ENCODE results near the gene PPDPF.
A peak's percentile ranks its signal among the peaks of the same experiment; 100 is the strongest.

PPDPF gene

DNA sequence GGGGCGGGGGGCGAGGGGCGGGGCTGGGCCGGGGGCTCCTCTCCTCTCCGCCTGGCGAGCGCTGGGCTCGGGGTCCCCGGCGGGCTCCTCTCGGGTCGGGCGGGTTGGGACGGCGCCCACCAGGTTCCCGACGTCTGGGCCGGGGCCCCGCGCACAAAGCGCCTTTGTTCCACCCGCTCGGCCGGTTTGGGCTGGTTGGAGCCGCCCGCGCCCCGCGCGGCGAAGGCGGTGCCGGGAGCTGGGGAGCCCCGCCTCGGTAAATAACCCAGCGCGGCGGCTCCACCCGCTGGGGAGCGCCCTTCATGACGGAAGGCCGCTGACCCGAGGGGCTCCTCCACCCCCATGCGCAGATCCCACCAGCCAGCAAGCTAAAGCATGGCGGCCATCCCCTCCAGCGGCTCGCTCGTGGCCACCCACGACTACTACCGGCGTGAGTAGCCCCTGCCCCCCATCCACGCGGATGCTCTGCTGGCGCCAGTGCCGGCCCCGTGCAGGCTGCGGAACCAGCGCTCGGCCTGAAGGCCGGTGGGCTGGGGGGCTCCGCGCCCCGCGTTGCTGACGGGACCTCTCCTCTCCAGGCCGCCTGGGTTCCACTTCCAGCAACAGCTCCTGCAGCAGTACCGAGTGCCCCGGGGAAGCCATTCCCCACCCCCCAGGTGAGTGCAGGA, 503 bp downstream of the PPDPF start:
- peak; percentile 67 for DNase-seq (ENCODE audit: low read depth)

- DNase-seq (ENCODE audit: low read depth), result no peak
Observed at GRCh38 chr20:63521602-63522001, 1.0 kb downstream of the PPDPF start.

- DNase-seq (ENCODE audit: low read depth), result no peak
Observed at GRCh38 chr20:63522091-63522868, 1.7 kb downstream of the PPDPF start.

DNA sequence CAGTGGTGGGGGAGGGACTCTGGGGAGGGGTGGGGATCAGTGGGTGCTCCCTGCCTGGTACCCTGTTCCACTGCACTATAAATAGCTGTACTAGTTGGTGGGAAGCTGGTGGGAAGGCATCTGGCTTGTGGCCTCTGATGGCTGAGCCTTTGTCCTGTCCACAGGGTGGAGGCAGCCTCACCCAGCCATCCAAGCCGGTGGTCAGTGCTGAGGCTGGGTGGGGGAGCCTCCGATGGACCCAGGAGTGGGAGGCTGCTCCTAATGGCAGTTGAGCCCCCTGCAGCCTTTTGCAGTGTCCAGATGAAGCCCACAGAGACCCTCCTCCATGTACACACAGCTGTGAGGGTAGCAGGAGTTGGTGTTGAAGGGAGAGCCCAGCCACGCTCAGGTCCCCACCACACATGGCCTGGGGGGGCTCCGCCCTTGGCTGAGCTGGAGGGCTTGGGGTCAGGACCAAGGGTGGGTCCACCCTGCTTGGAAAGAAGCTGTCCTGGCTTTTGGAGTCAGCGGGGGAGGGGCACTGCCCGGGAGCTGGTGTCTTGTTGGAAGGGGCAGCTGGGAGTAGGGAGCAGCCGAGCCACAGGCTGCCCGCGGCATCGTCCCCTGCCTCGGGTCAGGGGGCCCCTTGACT, 2.5 kb downstream of the PPDPF start:
- DNase-seq (ENCODE audit: low read depth), result no peak

GRCh38 chr20:63525185-63525584, 4.6 kb downstream of the PPDPF start:
- no peak for DNase-seq (ENCODE audit: low read depth)

- no peak for DNase-seq (ENCODE audit: low read depth)
Observed at GRCh38 chr20:63525971-63526370, 5.4 kb downstream of the PPDPF start.

GRCh38 chr20:63527184-63527583, 6.6 kb downstream of the PPDPF start:
- no peak for DNase-seq (ENCODE audit: low read depth)

GRCh38 chr20:63529180-63529860, 8.8 kb downstream of the PPDPF start:
- no peak for DNase-seq (ENCODE audit: low read depth)

DNA sequence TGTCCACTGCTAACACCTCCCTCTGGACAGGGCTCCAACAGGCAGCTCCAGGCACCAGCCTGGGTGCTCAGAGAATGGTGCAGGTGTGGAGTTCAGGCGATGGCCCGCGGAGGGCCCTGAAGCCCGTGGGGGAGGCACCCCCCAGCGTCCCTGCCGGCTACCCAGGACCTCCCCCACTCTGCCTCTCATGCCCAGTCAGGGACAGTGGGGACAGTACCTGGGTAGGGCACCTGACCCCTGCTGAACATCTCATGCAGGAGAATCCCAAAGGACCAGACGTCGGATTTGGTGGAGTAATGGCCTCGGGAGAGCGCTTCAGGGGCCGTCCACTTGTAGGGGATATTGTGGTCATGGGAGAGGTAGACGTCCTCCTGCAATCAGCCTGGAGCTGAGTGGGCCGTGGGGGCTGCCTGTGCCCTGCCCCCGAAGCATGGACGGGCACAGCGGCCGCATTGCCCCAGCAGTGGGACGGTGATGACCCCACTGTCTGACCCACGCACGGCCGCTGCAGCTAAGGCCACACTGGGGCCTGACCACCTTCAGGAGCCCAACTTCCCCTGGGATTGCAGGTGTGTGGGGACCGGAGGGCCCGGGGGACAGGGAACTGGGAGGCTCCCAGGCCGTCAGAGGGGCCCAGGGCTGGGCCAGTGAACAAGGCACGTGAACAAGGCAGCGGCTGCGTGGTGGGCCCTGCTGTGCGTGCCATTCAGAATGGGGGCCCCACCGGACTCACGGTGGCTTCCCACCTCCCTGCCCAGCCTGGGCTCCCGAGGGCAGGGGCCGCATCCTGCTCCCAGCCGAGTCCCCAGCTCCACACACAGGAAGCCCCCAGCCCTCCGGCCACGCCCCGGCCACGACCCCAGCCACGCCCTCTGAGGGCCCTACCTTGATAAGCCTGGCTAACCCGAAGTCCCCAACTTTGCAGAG, 9.6 kb downstream of the PPDPF start:
- DNase-seq (ENCODE audit: low read depth), result no peak

- no peak for DNase-seq (ENCODE audit: low read depth)
Observed at GRCh38 chr20:63530788-63531160, 10.2 kb downstream of the PPDPF start.

- no peak for DNase-seq (ENCODE audit: low read depth)
Observed at GRCh38 chr20:63531686-63532448, 11.3 kb downstream of the PPDPF start.

DNA sequence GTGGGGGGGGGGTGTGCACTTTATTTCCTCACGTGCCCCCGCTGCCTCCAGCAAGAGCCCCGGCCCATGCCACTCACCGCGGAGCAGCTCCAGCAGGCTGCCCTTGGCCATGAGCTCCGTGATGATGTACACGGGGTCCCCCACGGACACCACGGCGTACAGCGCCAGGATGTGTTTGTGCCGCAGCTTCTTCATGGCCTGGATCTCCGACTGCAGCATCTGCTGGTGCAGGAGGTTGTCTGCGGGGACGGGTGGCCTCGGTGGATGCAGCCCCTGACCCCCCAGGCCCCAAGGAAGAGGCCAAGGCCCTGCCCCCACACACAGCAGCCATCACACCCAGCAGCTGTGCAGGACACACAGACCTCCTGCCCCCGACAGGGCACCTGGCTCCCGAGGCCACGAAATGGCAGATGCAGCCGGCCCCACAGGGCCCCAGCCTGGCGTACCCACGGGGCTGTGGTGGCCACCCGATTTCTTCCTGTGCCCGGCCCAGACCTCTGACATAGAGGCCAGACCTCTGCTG, 11.9 kb downstream of the PPDPF start:
- DNase-seq (ENCODE audit: low read depth), result no peak

GRCh38 chr20:63533388-63533787, 12.8 kb downstream of the PPDPF start:
- no peak for DNase-seq (ENCODE audit: low read depth)

GRCh38 chr20:63533871-63534393, 13.4 kb downstream of the PPDPF start:
- no peak for DNase-seq (ENCODE audit: low read depth)

GRCh38 chr20:63534427-63534830, 13.9 kb downstream of the PPDPF start:
- DNase-seq (ENCODE audit: low read depth), result no peak

DNA sequence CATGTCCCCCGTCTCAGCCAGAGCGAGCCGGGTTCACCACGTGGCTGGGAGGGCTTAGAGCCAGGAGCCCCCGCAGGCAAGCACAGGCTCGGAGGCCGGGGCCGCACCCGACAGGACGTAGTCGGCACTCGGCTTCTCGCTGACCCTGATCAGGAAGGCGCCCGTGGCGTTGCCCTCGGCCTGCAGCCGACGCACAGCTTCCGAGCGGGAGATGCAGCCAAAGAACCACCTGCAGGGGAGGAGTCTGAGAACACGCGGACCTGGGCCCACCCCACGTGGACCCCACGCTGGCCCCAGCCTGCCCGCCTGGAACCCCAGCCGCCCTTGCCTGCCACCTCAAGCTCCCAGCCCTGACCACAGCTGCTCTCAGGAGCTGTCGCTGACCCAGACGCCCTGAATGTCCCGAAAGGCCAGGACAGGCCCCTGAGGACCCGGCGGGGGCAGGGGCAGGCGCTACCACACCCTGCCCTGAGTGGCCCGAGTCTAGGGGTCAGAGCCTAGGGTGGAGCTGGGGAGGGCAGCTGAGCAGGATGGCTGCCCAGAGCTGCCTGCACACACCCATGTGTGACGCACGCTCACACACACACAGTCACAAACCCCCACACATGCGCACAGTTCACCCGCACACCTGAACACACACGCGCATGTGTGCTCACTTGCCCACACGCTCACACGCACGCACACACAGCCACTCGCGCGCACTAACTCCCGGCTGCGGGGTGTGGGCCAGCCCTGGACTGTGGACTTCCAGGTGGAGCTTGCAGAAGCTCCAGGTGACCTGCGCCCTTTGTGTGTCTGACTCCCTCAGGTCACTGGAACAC, 14.5 kb downstream of the PPDPF start:
- no peak for DNase-seq (ENCODE audit: low read depth)

DNA sequence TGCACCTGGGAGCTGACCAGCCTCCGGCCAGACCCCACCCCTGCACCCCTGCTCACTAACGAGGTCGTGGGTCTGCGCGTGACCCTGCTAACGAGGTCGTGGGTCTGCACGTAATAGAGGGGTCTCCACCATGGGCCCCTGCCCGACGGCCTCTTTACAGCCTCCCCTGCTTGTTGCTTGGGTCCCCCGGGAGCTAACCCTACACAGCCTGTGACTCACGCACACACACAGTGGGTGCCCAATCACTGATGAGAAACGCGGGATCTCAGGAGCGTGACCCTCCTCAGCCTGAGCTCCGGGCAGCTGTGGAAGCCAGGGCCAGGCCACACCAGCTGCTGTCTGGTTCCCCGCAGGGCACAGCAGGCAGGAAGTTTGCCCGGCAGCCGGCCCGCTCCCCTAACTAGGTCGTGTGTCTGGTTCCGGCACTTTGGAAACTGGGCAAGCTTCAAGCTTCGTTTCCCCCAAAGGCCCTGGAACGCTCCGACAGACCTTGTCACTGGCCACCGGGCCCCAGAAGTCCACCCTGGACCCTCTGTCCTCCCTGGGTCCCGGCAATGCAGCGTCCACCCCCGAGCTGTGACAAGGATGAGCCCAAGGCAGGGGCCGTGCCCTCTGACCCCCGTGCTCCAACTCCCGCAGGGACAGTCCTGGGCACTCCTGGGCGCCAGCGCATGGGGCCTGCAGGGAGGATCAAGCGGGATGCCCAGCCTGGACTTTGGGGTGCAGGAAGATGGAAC, 15.8 kb downstream of the PPDPF start:
- no peak for DNase-seq (ENCODE audit: low read depth)

DNA sequence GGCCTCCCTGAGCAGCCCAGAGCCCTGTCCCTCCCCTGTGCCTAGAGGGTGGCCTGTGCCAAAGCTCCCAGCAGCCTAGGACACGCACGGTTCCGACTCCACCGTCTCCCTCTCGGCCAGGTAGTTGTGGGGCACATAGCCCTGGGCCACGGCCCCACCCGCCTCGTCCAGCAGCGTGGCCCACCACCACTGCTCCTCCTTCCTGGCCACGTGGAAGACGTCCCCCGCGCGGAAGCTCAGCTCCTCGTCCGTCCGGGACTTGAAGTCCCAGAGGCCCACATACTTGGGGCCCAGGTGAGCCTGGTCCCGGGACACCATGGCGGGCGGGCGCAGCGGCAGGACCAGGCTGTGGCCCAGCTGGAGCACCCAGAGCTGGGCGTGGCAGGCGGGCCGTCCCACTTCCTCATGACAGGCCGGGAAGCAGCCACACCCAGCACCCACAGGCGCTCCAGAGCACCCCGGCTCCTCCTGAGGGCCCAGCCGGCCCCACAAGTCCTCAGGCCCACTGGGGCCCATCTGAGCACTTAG, 16.5 kb downstream of the PPDPF start, which contains the start of gene PTK6:
Gene PTK6 (minus strand): TSS at position 380 of the 528 bp plus-strand sequence. CDS start 62 bp downstream, at position 318.
- DNase-seq (ENCODE audit: low read depth), result no peak

Data from T follicular helper cell (primary cell).